G401.6 (cell line): ENCODE results near the gene CD300LD.
"Not testable (repeated sequence)": the region's sequence is repeated elsewhere in the genome, so short reads cannot be mapped to it uniquely, and the experiment has no call there.

ENCODE experiments used
- FAIRE-seq: peaks from 2 replicates; lab custom pipeline; 2012; peaks lifted over from hg19 to GRCh38; lab: Jason Lieb, UNC

CD300LD gene

GRCh38 chr17:74606050-74606449, 14.0 kb upstream of the CD300LD start:
- no peak for FAIRE-seq

GRCh38 chr17:74605361-74605760, 13.3 kb upstream of the CD300LD start:
- no peak for FAIRE-seq

GRCh38 chr17:74604761-74605160, 12.7 kb upstream of the CD300LD start:
- FAIRE-seq = no peak

- FAIRE-seq = no peak
Measured at GRCh38 chr17:74604200-74604599, 12.1 kb upstream of the CD300LD start.

GRCh38 chr17:74603746-74604145, 11.7 kb upstream of the CD300LD start:
- FAIRE-seq = no peak

GRCh38 chr17:74603037-74603635, 11.1 kb upstream of the CD300LD start:
- FAIRE-seq = no peak

- FAIRE-seq = no peak
Measured at GRCh38 chr17:74601944-74602572, 10.0 kb upstream of the CD300LD start.

- no peak for FAIRE-seq
Measured at GRCh38 chr17:74599448-74599939, 7.4 kb upstream of the CD300LD start.

GRCh38 chr17:74599023-74599399, 6.9 kb upstream of the CD300LD start:
- no peak for FAIRE-seq

GRCh38 chr17:74598346-74599022, 6.4 kb upstream of the CD300LD start:
- FAIRE-seq = no peak

GRCh38 chr17:74597069-74597790, 5.1 kb upstream of the CD300LD start:
- no peak for FAIRE-seq

GRCh38 chr17:74595037-74595750, 3.1 kb upstream of the CD300LD start:
- FAIRE-seq = no peak

GRCh38 chr17:74591503-74591902, 580 bp downstream of the CD300LD start:
- FAIRE-seq = no peak

GRCh38 chr17:74585711-74586110, 6.4 kb downstream of the CD300LD start:
- no peak for FAIRE-seq

GRCh38 chr17:74584292-74585060, 7.6 kb downstream of the CD300LD start:
- FAIRE-seq = no peak

GRCh38 chr17:74582633-74583032, 9.4 kb downstream of the CD300LD start:
- no peak for FAIRE-seq

- no peak for FAIRE-seq
Measured at GRCh38 chr17:74579900-74580299, 12.2 kb downstream of the CD300LD start.

- no peak for FAIRE-seq
Measured at GRCh38 chr17:74578979-74579378, 13.1 kb downstream of the CD300LD start.

GRCh38 chr17:74574489-74575142, 17.5 kb downstream of the CD300LD start:
- FAIRE-seq = no peak

- FAIRE-seq = not testable (repeated sequence)
Measured at GRCh38 chr17:74573635-74574034, 18.4 kb downstream of the CD300LD start.

- FAIRE-seq = no peak
Measured at GRCh38 chr17:74573169-74573568, 18.9 kb downstream of the CD300LD start.
